ENCODE measurements around the gene HECW1. TPM values are rescaled to one million over a fixed set of nuclear protein-coding genes. Genes with fewer than 3 reads are reported as not detected.

The HECW1 gene
- total RNA-seq, 1 experiment from 2014 or later, result 0.77 TPM

- no peaks in the 10 kb centered on the region for H3K9me3 ChIP-seq (ENCODE audit: control insufficient read depth, insufficient read depth, low read depth, low read length)
Observed at GRCh38 chr7:43314379-43315158, 202.1 kb downstream of the HECW1 start.

GRCh38 chr7:43317075-43317474, 204.6 kb downstream of the HECW1 start:
- Histone ChIP-seq H3K4me3 (ENCODE audit: low read depth in 2 of 2, low read length in 2 of 2) (no peak overlapping the region), H3K36me3 (ENCODE audit: control insufficient read depth, insufficient read depth, low read length) (no peaks in the 10 kb centered on the region), H3K27ac (ENCODE audit: low read length) (no peak overlapping the region), H3K9me3 (ENCODE audit: control insufficient read depth, insufficient read depth, low read depth, low read length) (no peaks in the 10 kb centered on the region), H3K27me3 (ENCODE audit: control insufficient read depth, insufficient read depth, low read length) (no peaks in the 10 kb centered on the region), H3K4me1 (ENCODE audit: control insufficient read depth, insufficient read depth, low read length) (no peaks in the 10 kb centered on the region)
- ChIA-PET CTCF (no interaction called here), POLR2A (no interaction called here)
- intact Hi-C loops (cut with micrococcal nuclease; ENCODE audit: unreplicated experiment) (no loop called here), in situ Hi-C loops (cut with HindIII; ENCODE audit: low pct_unique_long_range_greater_than_20kb, low sequenced_read_pairs) (no loop called here)
- BruUV-seq (replicated peaks), result no TSS peak
- DNase-seq (ENCODE audit: low read depth, low spot score), result no peak
- TF ChIP-seq TCF7L2 (IDR thresholded peaks at IDR 0.05; ENCODE audit: low read depth, low read length), result no peak
- no peak for ATAC-seq

More at GRCh38 chr7:43314379-43315158, 202.1 kb downstream of the HECW1 start:
- BruUV-seq (replicated peaks), result no TSS peak
- intact Hi-C loops (cut with micrococcal nuclease; ENCODE audit: unreplicated experiment) (no loop called here), in situ Hi-C loops (cut with HindIII; ENCODE audit: low pct_unique_long_range_greater_than_20kb, low sequenced_read_pairs) (no loop called here)
- Histone ChIP-seq H3K27ac (ENCODE audit: low read length) (no peak overlapping the region), H3K4me1 (ENCODE audit: control insufficient read depth, insufficient read depth, low read length) (no peaks in the 10 kb centered on the region), H3K27me3 (ENCODE audit: control insufficient read depth, insufficient read depth, low read length) (no peaks in the 10 kb centered on the region), H3K4me3 (ENCODE audit: low read depth in 2 of 2, low read length in 2 of 2) (no peak overlapping the region), H3K36me3 (ENCODE audit: control insufficient read depth, insufficient read depth, low read length) (no peaks in the 10 kb centered on the region)
- ChIA-PET CTCF (no interaction called here), POLR2A (no interaction called here)
- DNase-seq (ENCODE audit: low read depth, low spot score) (no peak), ATAC-seq (no peak)
- TF ChIP-seq TCF7L2 (IDR thresholded peaks at IDR 0.05; ENCODE audit: low read depth, low read length) (no peak), POLR2AphosphoS5 (IDR thresholded peaks at IDR 0.05; ENCODE audit: low read depth, low read length) (no peak), SIN3A (IDR thresholded peaks at IDR 0.05; ENCODE audit: borderline replicate concordance, insufficient read depth, low read depth, low read length) (no peak), CTCF (IDR thresholded peaks at IDR 0.05) (no peak)
- TF ChIP-seq, protein P1, sequence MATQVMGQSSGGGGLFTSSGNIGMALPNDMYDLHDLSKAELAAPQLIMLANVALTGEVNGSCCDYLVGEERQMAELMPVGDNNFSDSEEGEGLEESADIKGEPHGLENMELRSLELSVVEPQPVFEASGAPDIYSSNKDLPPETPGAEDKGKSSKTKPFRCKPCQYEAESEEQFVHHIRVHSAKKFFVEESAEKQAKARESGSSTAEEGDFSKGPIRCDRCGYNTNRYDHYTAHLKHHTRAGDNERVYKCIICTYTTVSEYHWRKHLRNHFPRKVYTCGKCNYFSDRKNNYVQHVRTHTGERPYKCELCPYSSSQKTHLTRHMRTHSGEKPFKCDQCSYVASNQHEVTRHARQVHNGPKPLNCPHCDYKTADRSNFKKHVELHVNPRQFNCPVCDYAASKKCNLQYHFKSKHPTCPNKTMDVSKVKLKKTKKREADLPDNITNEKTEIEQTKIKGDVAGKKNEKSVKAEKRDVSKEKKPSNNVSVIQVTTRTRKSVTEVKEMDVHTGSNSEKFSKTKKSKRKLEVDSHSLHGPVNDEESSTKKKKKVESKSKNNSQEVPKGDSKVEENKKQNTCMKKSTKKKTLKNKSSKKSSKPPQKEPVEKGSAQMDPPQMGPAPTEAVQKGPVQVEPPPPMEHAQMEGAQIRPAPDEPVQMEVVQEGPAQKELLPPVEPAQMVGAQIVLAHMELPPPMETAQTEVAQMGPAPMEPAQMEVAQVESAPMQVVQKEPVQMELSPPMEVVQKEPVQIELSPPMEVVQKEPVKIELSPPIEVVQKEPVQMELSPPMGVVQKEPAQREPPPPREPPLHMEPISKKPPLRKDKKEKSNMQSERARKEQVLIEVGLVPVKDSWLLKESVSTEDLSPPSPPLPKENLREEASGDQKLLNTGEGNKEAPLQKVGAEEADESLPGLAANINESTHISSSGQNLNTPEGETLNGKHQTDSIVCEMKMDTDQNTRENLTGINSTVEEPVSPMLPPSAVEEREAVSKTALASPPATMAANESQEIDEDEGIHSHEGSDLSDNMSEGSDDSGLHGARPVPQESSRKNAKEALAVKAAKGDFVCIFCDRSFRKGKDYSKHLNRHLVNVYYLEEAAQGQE (IDR thresholded peaks at IDR 0.05; ENCODE audit: insufficient read depth in 1 of 2, low read depth in 2 of 2, low read length in 1 of 2), result no peak

- DNase-seq (ENCODE audit: low read depth, low spot score) (no peak), ATAC-seq (no peak)
- Histone ChIP-seq H3K4me3 (ENCODE audit: low read depth in 2 of 2, low read length in 2 of 2) (no peak overlapping the region), H3K4me1 (ENCODE audit: control insufficient read depth, insufficient read depth, low read length) (no peaks in the 10 kb centered on the region), H3K27me3 (ENCODE audit: control insufficient read depth, insufficient read depth, low read length) (no peaks in the 10 kb centered on the region), H3K27ac (ENCODE audit: low read length) (no peak overlapping the region), H3K36me3 (ENCODE audit: control insufficient read depth, insufficient read depth, low read length) (no peaks in the 10 kb centered on the region), H3K9me3 (ENCODE audit: control insufficient read depth, insufficient read depth, low read depth, low read length) (no peaks in the 10 kb centered on the region)
- POLR2A ChIA-PET, result no interaction called here
- intact Hi-C loops (cut with micrococcal nuclease; ENCODE audit: unreplicated experiment), result no loop called here
- BruUV-seq (replicated peaks), result no TSS peak
- TF ChIP-seq POLR2AphosphoS5 (IDR thresholded peaks at IDR 0.05; ENCODE audit: low read depth, low read length), result no peak
- no peak for TF ChIP-seq SIN3A (IDR thresholded peaks at IDR 0.05; ENCODE audit: borderline replicate concordance, insufficient read depth, low read depth, low read length)
- TF ChIP-seq CTCF (IDR thresholded peaks at IDR 0.05), result no peak
- TF ChIP-seq, protein P1 (IDR thresholded peaks at IDR 0.05; ENCODE audit: insufficient read depth in 1 of 2, low read depth in 2 of 2, low read length in 1 of 2), result no peak
- TF ChIP-seq TCF7L2 (IDR thresholded peaks at IDR 0.05; ENCODE audit: low read depth, low read length), result no peak
- in situ Hi-C loops (cut with HindIII; ENCODE audit: low pct_unique_long_range_greater_than_20kb, low sequenced_read_pairs), result no loop called here
- CTCF ChIA-PET, result interaction anchor here (0.7 kb wide), 1 partner anchor 388 kb away, joined by 3 read pairs; no protein-coding TSS in a partner anchor
Observed at GRCh38 chr7:43318188-43318770, 205.8 kb downstream of the HECW1 start.
